ENCODE data around the gene GLB1L. TPM values are rescaled to one million over a fixed set of nuclear protein-coding genes. Genes with fewer than 3 reads are reported as not detected.

Gene GLB1L
- total RNA-seq, 1 experiment from 2014 or later, result 6.9 TPM

GRCh38 chr2:219215871-219216534 is 29.2 kb downstream of the GLB1L start:
- H3K36me3 ChIP-seq (ENCODE audit: insufficient read depth, low read length, poor library complexity, severe bottlenecking), result peaks cover 63% of the 10 kb centered on the region
- CTCF ChIA-PET, result no interaction called here
- peak overlapping the region; percentile 91 for H3K27ac ChIP-seq (ENCODE audit: low read depth, low read length, poor library complexity, severe bottlenecking)
- peak overlapping the region; percentile 66 for H3K4me3 ChIP-seq (ENCODE audit: low read depth, low read length, poor library complexity, severe bottlenecking)
- intact Hi-C loops (cut with micrococcal nuclease; ENCODE audit: unreplicated experiment), result loop anchor here (5.0 kb wide), 1 partner anchor 39 kb away; the partner anchor contains the start of genes CNPPD1 and RETREG2
- TF ChIP-seq EZH2 (IDR thresholded peaks at IDR 0.05; ENCODE audit: borderline replicate concordance, low read depth, low read length, poor library complexity, severe bottlenecking), result no peak
- no peak for TF ChIP-seq CTCF (conservative IDR thresholded peaks at IDR 0.05; ENCODE audit: low read depth, low read length)
- POLR2A ChIA-PET (ENCODE audit: low non-redundant PET), result no interaction called here
- no peaks in the 10 kb centered on the region for H3K9me3 ChIP-seq (ENCODE audit: low read depth, low read length, poor library complexity, severe bottlenecking)
- no peak for DNase-seq (ENCODE audit: low spot score)
- no peaks in the 10 kb centered on the region for H3K27me3 ChIP-seq (replicated peaks; ENCODE audit: insufficient read depth, low read depth, low read length, poor library complexity)
- H3K4me1 ChIP-seq (ENCODE audit: insufficient read depth, low read length, poor library complexity, severe bottlenecking), result peaks cover 23% of the 10 kb centered on the region
- BruUV-seq (replicated peaks), result no TSS peak

- Histone ChIP-seq H3K36me3 (ENCODE audit: insufficient read depth, low read length, poor library complexity, severe bottlenecking) (peaks cover 63% of the 10 kb centered on the region), H3K9me3 (ENCODE audit: low read depth, low read length, poor library complexity, severe bottlenecking) (no peaks in the 10 kb centered on the region), H3K27me3 (replicated peaks; ENCODE audit: insufficient read depth, low read depth, low read length, poor library complexity) (no peaks in the 10 kb centered on the region), H3K4me1 (ENCODE audit: insufficient read depth, low read length, poor library complexity, severe bottlenecking) (peaks cover 23% of the 10 kb centered on the region), H3K4me3 (ENCODE audit: low read depth, low read length, poor library complexity, severe bottlenecking) (no peak overlapping the region), H3K27ac (ENCODE audit: low read depth, low read length, poor library complexity, severe bottlenecking) (no peak overlapping the region)
- CTCF ChIA-PET, result no interaction called here
- POLR2A ChIA-PET (ENCODE audit: low non-redundant PET), result no interaction called here
- intact Hi-C loops (cut with micrococcal nuclease; ENCODE audit: unreplicated experiment), result loop anchor here (5.0 kb wide), 1 partner anchor 37 kb away; the partner anchor contains the start of genes CNPPD1 and RETREG2
- DNase-seq (ENCODE audit: low spot score), result no peak
- TF ChIP-seq EZH2 (IDR thresholded peaks at IDR 0.05; ENCODE audit: borderline replicate concordance, low read depth, low read length, poor library complexity, severe bottlenecking) (no peak), CTCF (conservative IDR thresholded peaks at IDR 0.05; ENCODE audit: low read depth, low read length) (no peak)
- no TSS peak for BruUV-seq (replicated peaks)
These were observed 30.5 kb downstream of the GLB1L start for GRCh38 chr2:219214786-219215185.

- no peak overlapping the region for H3K4me3 ChIP-seq (ENCODE audit: low read depth, low read length, poor library complexity, severe bottlenecking)
- peaks cover 18% of the 10 kb centered on the region for H3K4me1 ChIP-seq (ENCODE audit: insufficient read depth, low read length, poor library complexity, severe bottlenecking)
- H3K36me3 ChIP-seq (ENCODE audit: insufficient read depth, low read length, poor library complexity, severe bottlenecking), result peaks cover 65% of the 10 kb centered on the region
- no TSS peak for BruUV-seq (replicated peaks)
- H3K27ac ChIP-seq (ENCODE audit: low read depth, low read length, poor library complexity, severe bottlenecking), result no peak overlapping the region
- H3K9me3 ChIP-seq (ENCODE audit: low read depth, low read length, poor library complexity, severe bottlenecking), result no peaks in the 10 kb centered on the region
- POLR2A ChIA-PET (ENCODE audit: low non-redundant PET), result no interaction called here
- intact Hi-C loops (cut with micrococcal nuclease; ENCODE audit: unreplicated experiment), result no loop called here
- no peak for DNase-seq (ENCODE audit: low spot score)
- TF ChIP-seq CTCF (conservative IDR thresholded peaks at IDR 0.05; ENCODE audit: low read depth, low read length), result no peak
- no peak for TF ChIP-seq EZH2 (IDR thresholded peaks at IDR 0.05; ENCODE audit: borderline replicate concordance, low read depth, low read length, poor library complexity, severe bottlenecking)
- CTCF ChIA-PET, result no interaction called here
- H3K27me3 ChIP-seq (replicated peaks; ENCODE audit: insufficient read depth, low read depth, low read length, poor library complexity), result no peaks in the 10 kb centered on the region
These were observed 31.1 kb downstream of the GLB1L start for GRCh38 chr2:219214141-219214540.
